Common myeloid progenitor, CD34-positive (primary cell): ENCODE data around the gene GJC2. TPM values are rescaled to one million over a fixed set of nuclear protein-coding genes. Genes with fewer than 3 reads are reported as not detected.

Experiments
- CTCF ChIA-PET: fragments of 350-600 bp; sonication (Branson Sonifier 250); formaldehyde crosslinking; loops from one replicate; lab custom pipeline; 2021; ENCODE audit warnings: antibody characterized with exemption; lab: Charles Lee
- POLR2A ChIA-PET: fragments of 350-600 bp; sonication (Branson Sonifier 250); formaldehyde crosslinking; loops from one replicate; lab custom pipeline; 2021; ENCODE audit warnings: antibody characterized with exemption; lab: Charles Lee
- DNase-seq, 3 donors: peaks; one replicate each; pipeline versions ENCODE4 v3.0.0 to v3.0.0-alpha.2; 2013
- H3K27ac ChIP-seq, 2 experiments: 1 replicate in 1 of 2; 2 replicates in 1 of 2; pipeline ENCODE4 v1.7.0; 2013; ENCODE audit warnings: inconsistent platforms in 2 of 2, low read length in 2 of 2, mild to moderate bottlenecking in 2 of 2, low read depth in 1 of 2, moderate library complexity in 1 of 2; ENCODE audit not compliant: severe bottlenecking in 2 of 2, insufficient read depth in 1 of 2, poor library complexity in 1 of 2
- H3K27me3 ChIP-seq, 5 experiments: replicated peaks in 2 of 5; 1 replicate in 3 of 5; 2 replicates in 2 of 5; pipeline versions ENCODE4 v1.6.1 to v1.7.0; 2013; ENCODE audit warnings: low read length in 4 of 5, mild to moderate bottlenecking in 2 of 5, moderate library complexity in 2 of 5, inconsistent platforms in 1 of 5; ENCODE audit not compliant: insufficient read depth in 5 of 5, control insufficient read depth in 4 of 5
- H3K36me3 ChIP-seq, 4 experiments: 1 replicate in 2 of 4; 2 replicates in 2 of 4; pipeline versions ENCODE4 v1.6.1 to v1.7.0; 2013; ENCODE audit warnings: low read length in 3 of 4, control low read depth in 1 of 4, mild to moderate bottlenecking in 1 of 4; ENCODE audit not compliant: control insufficient read depth in 4 of 4, insufficient read depth in 4 of 4
- H3K4me1 ChIP-seq, 4 experiments: 1 replicate in 3 of 4; 2 replicates in 1 of 4; pipeline versions ENCODE4 v1.6.1 to v1.7.1; 2013; ENCODE audit warnings: low read length in 3 of 4, mild to moderate bottlenecking in 3 of 4, control low read depth in 1 of 4, inconsistent platforms in 1 of 4, moderate library complexity in 1 of 4; ENCODE audit not compliant: control insufficient read depth in 4 of 4, insufficient read depth in 4 of 4; ENCODE audit errors: control extremely low read depth in 1 of 4
- H3K4me3 ChIP-seq, 7 experiments: 1 replicate in 4 of 7; 2 replicates in 3 of 7; pipeline versions ENCODE4 v1.5.1 to v1.7.0; 2013; ENCODE audit warnings: mild to moderate bottlenecking in 7 of 7, low read length in 6 of 7, moderate library complexity in 6 of 7, inconsistent platforms in 2 of 7, low read depth in 2 of 7, control low read depth in 1 of 7; ENCODE audit not compliant: insufficient read depth in 4 of 7, control insufficient read depth in 1 of 7; ENCODE audit errors: extremely low read depth in 1 of 7
- H3K9me3 ChIP-seq, 5 experiments: 1 replicate in 4 of 5; 2 replicates in 1 of 5; pipeline versions ENCODE4 v1.6.1 to v1.7.1; 2013; ENCODE audit warnings: low read length in 4 of 5, mild to moderate bottlenecking in 2 of 5, inconsistent platforms in 1 of 5, low read depth in 1 of 5, moderate library complexity in 1 of 5; ENCODE audit not compliant: control insufficient read depth in 4 of 5, insufficient read depth in 2 of 5; ENCODE audit errors: control extremely low read depth in 1 of 5
- WGBS: methylation state at CpG from one replicate; pipeline ENCODE4 v1.1.5; 2013; ENCODE audit not compliant: insufficient coverage; 5-methylcytosine and 5-hydroxymethylcytosine counted together
- polyA plus RNA-seq: library from polyadenylated mRNA; unstranded; fragments of 120-200 nt; gene quantifications from one replicate; pipeline ENCODE4 v1.2.1, GENCODE V29; 2013

The GJC2 gene
- 3.4 TPM for polyA plus RNA-seq

DNA sequence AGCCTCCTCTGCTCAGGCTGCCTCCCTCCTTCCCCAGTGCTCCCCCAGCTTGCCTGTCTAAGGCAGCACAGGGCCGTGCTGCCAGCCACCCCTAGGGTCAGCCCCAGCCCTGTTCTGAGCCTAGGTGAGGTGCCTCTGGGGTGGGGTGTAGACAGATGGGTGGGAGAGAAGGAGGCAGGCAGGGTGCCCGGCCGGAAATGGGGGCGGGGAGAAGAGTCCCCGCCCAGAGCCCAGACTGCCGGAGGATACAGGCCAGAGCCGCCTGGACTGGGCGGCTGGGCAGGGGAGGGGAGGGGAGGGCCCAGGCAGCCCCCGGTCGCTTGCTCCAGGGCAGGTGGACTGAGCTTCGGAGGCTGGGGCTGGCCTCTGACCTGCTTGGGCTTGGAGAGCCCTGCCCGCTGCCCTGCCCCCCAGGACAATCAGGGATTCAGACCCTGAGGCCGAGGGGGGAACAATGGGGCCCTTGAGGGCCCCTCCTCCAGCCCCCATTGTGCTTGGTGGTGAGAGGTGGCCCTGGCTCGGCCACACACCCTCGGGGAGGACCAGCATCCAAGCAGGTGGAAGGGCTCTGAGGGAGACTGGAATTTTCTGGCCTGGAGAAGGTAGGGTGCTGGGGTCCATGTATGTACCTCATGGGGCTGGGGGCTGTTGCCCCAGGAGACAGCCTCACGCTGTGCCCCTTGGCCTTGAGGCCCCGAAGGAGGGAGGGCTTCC, at the start of gene GJC2:
GJC2 (plus strand) TSS at position 525 of the 714 bp plus-strand sequence. CDS start 7,829 bp downstream, outside the sequence.
- H3K4me1 ChIP-seq = peaks cover 0 to 3% (median 0%) of the 10 kb centered on the region in 4 experiments
- peaks cover 2 to 41% (median 30%) of the 10 kb centered on the region in 4 experiments for H3K36me3 ChIP-seq
- no peaks in the 10 kb centered on the region for H3K9me3 ChIP-seq
- no peak within 1 kb of the TSS for H3K27ac ChIP-seq
- ChIA-PET CTCF (interaction anchor here (1.0 to 1.9 kb wide), 2 partner anchors 10 to 22 kb away, joined by 3 to 6 read pairs; no protein-coding TSS in a partner anchor), POLR2A (interaction anchor here (0.9 kb wide), 1 partner anchor 15 kb away, joined by 3 read pairs; no protein-coding TSS in a partner anchor)
- 98% methylated on average over 14 of the region's 17 CpGs for WGBS
- H3K4me3 ChIP-seq = no peak within 1 kb of the TSS
- H3K27me3 ChIP-seq = no peaks in the 10 kb centered on the region
- no peak for DNase-seq

DNA sequence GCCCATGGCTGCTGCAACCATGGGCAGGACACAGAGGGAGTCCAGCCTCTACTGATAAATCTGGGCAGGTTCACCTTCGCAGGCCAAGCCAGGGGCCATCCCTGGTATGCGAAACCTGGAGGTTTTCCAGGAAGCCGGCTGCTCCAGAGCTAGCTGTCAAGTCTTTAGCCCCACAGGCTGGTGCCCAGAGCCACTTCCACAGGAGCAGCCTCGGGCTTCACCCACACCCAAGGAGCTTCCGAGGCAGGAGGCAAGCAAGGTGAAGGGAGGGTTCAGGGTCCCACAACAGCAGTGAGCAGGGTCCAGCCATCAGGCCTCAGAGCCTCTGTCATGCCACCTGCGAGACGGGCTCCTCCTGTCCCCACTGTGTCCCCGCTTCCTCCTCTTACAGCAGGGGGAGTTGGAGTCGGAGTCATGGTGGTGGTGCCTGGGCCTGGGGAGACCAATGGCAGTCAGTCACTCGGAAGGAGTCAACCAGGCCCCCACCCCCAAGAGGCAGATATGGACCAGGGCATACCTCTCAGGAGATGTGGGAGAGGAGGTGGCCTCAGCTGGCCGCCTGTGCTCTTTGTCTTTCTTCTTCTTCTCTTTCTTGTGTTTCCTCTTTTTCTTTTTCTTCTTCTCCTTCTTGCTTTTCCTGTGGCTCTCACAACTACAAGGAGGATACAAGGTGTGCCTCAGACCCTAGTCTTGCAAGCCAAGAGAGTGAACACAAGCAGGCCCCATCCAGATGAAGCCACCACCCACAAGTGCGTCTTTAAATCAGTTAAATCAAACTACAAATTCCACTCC, 48.7 kb upstream of the GJC2 start:
- ChIA-PET CTCF (interaction anchor here (0.6 to 2.7 kb wide), 9 partner anchors 9 to 335 kb away, joined by 3 to 9 read pairs (median 5); partner anchors contain the start of genes ARF1 and IBA57), POLR2A (interaction anchor here (1.1 to 1.2 kb wide), 2 partner anchors 13 to 101 kb away, joined by 3 to 4 read pairs; no protein-coding TSS in a partner anchor)
- DNase-seq = no peak
- Histone ChIP-seq H3K4me1 (peaks cover 6 to 30% (median 21%) of the 10 kb centered on the region in 4 experiments), H3K9me3 (no peaks in the 10 kb centered on the region), H3K4me3 (no peak overlapping the region), H3K27me3 (no peaks in the 10 kb centered on the region), H3K27ac (peak overlapping the region in 1 of 2 experiments; percentile 34), H3K36me3 (peaks cover 8 to 65% (median 37%) of the 10 kb centered on the region in 4 experiments)
- 91% methylated on average over 10 of the region's 12 CpGs for WGBS

DNA sequence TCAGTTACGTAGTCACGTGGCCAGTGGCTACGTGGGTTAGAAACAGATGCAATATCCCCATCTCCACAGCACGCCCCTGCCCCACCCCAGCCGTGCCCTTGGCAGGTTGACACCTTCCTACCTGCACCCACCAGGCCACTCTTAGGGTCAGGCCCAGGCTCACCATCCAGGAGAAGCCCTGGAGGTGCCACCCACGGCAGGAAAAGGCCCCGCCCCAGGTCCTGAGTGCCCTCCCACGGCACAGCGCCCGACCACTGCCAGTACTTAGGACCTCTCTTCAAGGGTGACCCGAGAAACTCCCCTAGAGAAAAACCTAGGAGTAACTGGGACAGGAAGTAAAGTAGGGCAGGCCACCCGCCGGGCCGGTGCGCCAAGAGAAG, 48.1 kb upstream of the GJC2 start:
- Histone ChIP-seq H3K36me3 (peaks cover 8 to 65% (median 40%) of the 10 kb centered on the region in 4 experiments), H3K9me3 (no peaks in the 10 kb centered on the region), H3K4me3 (peak overlapping the region in 5 of 7 experiments; percentile 77 to 93 (median 85)), H3K4me1 (peaks cover 6 to 30% (median 21%) of the 10 kb centered on the region in 4 experiments), H3K27me3 (no peaks in the 10 kb centered on the region), H3K27ac (peak overlapping the region in 1 of 2 experiments; percentile 34)
- DNase-seq = no peak
- POLR2A ChIA-PET = no interaction called here
- 83% methylated on average over 11 of the region's 15 CpGs for WGBS
- CTCF ChIA-PET = interaction anchor here (1.0 to 1.2 kb wide), 2 partner anchors 11 to 97 kb away, joined by 4 to 5 read pairs; no protein-coding TSS in a partner anchor

DNA sequence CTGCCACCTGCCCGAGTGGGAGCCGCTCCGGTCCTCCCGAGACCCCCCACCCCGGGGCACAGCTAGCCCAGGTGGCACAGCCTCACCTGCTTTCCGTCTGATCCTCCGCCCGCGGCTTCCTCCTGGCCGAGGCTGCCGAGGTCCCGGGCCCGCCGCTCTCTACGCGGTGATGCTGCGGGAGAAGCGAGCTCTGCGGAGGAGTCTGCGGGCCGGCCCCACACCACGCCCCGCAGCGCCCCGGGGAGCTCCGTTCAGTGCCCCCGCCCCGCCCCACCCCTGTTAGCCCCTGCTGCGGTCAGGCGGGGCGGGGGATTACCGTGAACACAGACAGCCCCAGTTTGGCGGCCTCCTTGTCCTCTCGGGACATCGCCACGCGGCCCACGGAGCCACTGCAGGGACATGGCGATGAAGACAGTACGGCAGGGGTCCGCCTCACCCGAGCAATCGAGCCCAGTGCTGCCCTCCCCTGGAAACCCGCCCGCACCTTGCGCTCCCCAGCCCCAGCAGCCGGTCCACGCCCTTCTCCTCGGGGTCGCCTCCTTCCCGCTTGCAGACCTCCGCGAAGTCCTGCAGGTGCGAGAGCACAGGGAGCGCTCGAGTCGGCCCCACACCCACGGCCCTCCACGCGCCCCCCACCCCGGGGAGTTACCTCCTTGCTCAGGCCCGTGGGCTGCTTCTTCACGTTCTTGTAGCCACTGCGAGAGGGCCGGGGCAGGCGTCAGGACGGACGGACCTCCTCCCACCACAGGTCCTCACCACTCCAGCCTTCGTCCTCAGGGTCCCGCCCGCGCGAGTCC, 47.5 kb upstream of the GJC2 start:
- 9% methylated on average over 55 of the region's 73 CpGs for WGBS
- DNase-seq = peak; percentile 70 to 81 (median 76)
- Histone ChIP-seq H3K27me3 (no peaks in the 10 kb centered on the region), H3K4me1 (peaks cover 6 to 30% (median 21%) of the 10 kb centered on the region in 4 experiments), H3K4me3 (peak overlapping the region in 6 of 7 experiments; percentile 77 to 93 (median 82)), H3K9me3 (no peaks in the 10 kb centered on the region), H3K27ac (no peak overlapping the region), H3K36me3 (peaks cover 8 to 63% (median 42%) of the 10 kb centered on the region in 4 experiments)
- POLR2A ChIA-PET = interaction anchor here (0.6 kb wide), 2 partner anchors 14 to 17 kb away, joined by 3 read pairs; no protein-coding TSS in a partner anchor
- CTCF ChIA-PET = interaction anchor here (1.0 to 1.2 kb wide), 2 partner anchors 11 to 98 kb away, joined by 4 to 5 read pairs; no protein-coding TSS in a partner anchor

DNA sequence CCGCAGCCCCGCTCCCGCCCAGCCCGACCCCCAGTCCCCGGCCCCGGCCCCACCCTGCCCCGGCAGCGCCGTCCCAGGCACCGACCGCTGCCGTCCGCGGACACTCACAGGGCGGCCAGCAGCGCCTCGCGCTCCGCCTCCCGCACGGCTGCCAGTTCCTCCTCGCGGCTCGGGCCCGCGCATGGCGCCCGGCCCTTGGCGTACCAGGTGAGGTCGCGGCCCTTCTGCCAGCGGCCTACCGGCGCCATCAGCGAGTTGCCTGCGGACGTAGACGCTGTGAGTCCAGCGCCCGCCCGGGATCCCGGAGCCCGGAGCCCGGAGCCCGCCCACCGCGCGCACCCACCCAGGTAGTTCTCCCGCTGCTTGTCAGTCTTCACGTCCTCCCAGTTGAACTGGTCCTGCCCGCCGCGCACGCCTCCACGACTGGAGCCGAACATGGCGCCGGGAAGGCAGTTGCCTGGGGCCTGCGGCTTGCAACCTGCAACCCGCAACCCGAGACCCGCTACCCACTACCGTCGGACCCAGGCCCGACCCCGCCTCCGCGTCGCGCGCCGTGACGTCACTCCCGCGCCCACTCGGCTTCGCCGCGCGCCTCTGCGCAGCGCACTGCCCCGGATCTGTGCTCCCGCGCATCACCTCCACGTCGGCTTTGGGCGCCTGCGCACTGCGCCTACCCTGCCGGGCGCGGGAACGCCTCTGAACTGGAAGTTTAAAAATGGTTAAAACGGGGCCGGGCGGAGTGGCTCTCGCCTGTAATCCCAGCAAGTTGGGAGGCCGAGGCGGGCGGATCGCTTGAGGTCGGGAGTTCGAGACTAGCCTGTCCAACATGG, 46.7 kb upstream of the GJC2 start, which contains the start of gene C1orf35:
C1orf35 (minus strand) TSS at position 535 of the 830 bp plus-strand sequence; CDS start at position 437, 98 bp downstream.
- H3K9me3 ChIP-seq = no peaks in the 10 kb centered on the region
- H3K4me1 ChIP-seq = peaks cover 6 to 35% (median 22%) of the 10 kb centered on the region in 4 experiments
- peak; percentile 91 to 96 (median 95) for DNase-seq
- WGBS = under 1% methylated on average over 63 of the region's 104 CpGs
- peaks cover 8 to 62% (median 40%) of the 10 kb centered on the region in 4 experiments for H3K36me3 ChIP-seq
- POLR2A ChIA-PET = no interaction called here
- peak within 1 kb of the TSS; percentile 61 to 93 (median 80) for H3K4me3 ChIP-seq
- peak within 1 kb of the TSS in 1 of 2 experiments; percentile 64 for H3K27ac ChIP-seq
- no peaks in the 10 kb centered on the region for H3K27me3 ChIP-seq
- CTCF ChIA-PET = interaction anchor here (1.0 to 1.3 kb wide), 2 partner anchors 64 to 98 kb away, joined by 3 to 4 read pairs; no protein-coding TSS in a partner anchor
